IMR-90 (cell line): ENCODE results near the gene AP5B1. TPM values are rescaled to one million over a fixed set of nuclear protein-coding genes. Genes with fewer than 3 reads are reported as not detected.

Experiments
- ATAC-seq: fragments of 200-7000 bp; cut with Tn5 transposase; 2 replicates; pipeline ENCODE4 v1.9.1; 2020; ENCODE audit warnings: low read depth, mild to moderate bottlenecking, moderate library complexity
- BruUV-seq: library from RNA; stranded (reverse); fragments of 400-500 nt; replicated peaks from 2 replicates; lab custom pipeline; 2021; lab: Mats Ljungman, UMichigan
- CTCF ChIA-PET: fragments of 300-600 bp; formaldehyde crosslinking; extraction: SDS; loops from one replicate; lab custom pipeline; 2021; ENCODE audit warnings: antibody characterized with exemption; lab: Yijun Ruan, JAX
- POLR2A ChIA-PET: fragments of 300-600 bp; sonication (Branson Sonifier 250); formaldehyde crosslinking; loops from one replicate; lab custom pipeline; 2022; ENCODE audit warnings: antibody characterized with exemption; ENCODE audit not compliant: unreplicated experiment; lab: Charles Lee
- DNase-seq: peaks from one replicate; pipeline ENCODE4 v3.0.0; 2013
- H2AFZ ChIP-seq: replicated peaks from 2 replicates; pipeline ENCODE3; 2013; ENCODE audit warnings: low read length, mild to moderate bottlenecking; ENCODE audit not compliant: poor library complexity
- H2AK5ac ChIP-seq: 2 replicates; pipeline ENCODE4 v1.6.1; 2013; ENCODE audit warnings: low read depth, low read length, inconsistent platforms
- H2AK9ac ChIP-seq: replicated peaks from 2 replicates; pipeline ENCODE3; 2013; ENCODE audit warnings: mild to moderate bottlenecking, low read depth, low read length, moderate library complexity; ENCODE audit not compliant: poor library complexity
- H2BK120ac ChIP-seq: 2 replicates; pipeline ENCODE4 v1.6.1; 2013; ENCODE audit warnings: low read depth, low read length, inconsistent platforms
- H2BK15ac ChIP-seq: 3 replicates; pipeline ENCODE4 v1.6.1; 2013; ENCODE audit warnings: low read depth, low read length, inconsistent platforms
- H2BK20ac ChIP-seq: 2 replicates; pipeline ENCODE4 v1.6.1; 2013; ENCODE audit warnings: low read depth, mild to moderate bottlenecking, inconsistent platforms, low read length, moderate library complexity
- H2BK5ac ChIP-seq: 2 replicates; pipeline ENCODE4 v1.6.1; 2013; ENCODE audit warnings: mild to moderate bottlenecking, low read depth, low read length, inconsistent platforms; ENCODE audit not compliant: poor library complexity, severe bottlenecking
- H3K14ac ChIP-seq: replicated peaks from 2 replicates; pipeline ENCODE4 v1.6.1; 2013; ENCODE audit warnings: low read depth, low read length, inconsistent platforms
- H3K18ac ChIP-seq: 2 replicates; pipeline ENCODE4 v1.6.1; 2013; ENCODE audit warnings: low read depth, low read length, control low read depth
- H3K23ac ChIP-seq: 2 replicates; pipeline ENCODE4 v1.6.1; 2013; ENCODE audit warnings: low read depth, low read length, inconsistent platforms
- H3K27ac ChIP-seq: 2 replicates; pipeline ENCODE4 v1.5.1; 2013; ENCODE audit warnings: mild to moderate bottlenecking, control low read depth, low read length; ENCODE audit not compliant: insufficient read depth
- H3K27me3 ChIP-seq: 2 replicates; pipeline ENCODE4 v1.6.1; 2013; ENCODE audit warnings: low read length; ENCODE audit not compliant: control insufficient read depth, insufficient read depth
- H3K36me3 ChIP-seq: 2 replicates; pipeline ENCODE4 v1.6.1; 2013; ENCODE audit warnings: low read length, mixed read lengths; ENCODE audit not compliant: control insufficient read depth, insufficient read depth
- H3K4ac ChIP-seq: 2 replicates; pipeline ENCODE4 v1.6.1; 2013; ENCODE audit warnings: low read depth, low read length, inconsistent platforms
- H3K4me1 ChIP-seq: 2 replicates; pipeline ENCODE4 v1.6.1; 2013; ENCODE audit warnings: low read length, mixed read lengths; ENCODE audit not compliant: control insufficient read depth, insufficient read depth
- H3K4me2 ChIP-seq: 2 replicates; pipeline ENCODE4 v1.6.1; 2013; ENCODE audit warnings: low read depth, mild to moderate bottlenecking, control low read depth, low read length, moderate library complexity
- H3K4me3 ChIP-seq: 2 replicates; pipeline ENCODE4 v1.5.1; 2013; ENCODE audit warnings: low read depth, mild to moderate bottlenecking, control low read depth, low read length, moderate library complexity; ENCODE audit not compliant: insufficient read depth
- H3K56ac ChIP-seq: 2 replicates; pipeline ENCODE4 v1.6.1; 2013; ENCODE audit warnings: low read length, inconsistent platforms; ENCODE audit not compliant: insufficient read depth; ENCODE audit errors: extremely low read depth
- H3K79me1 ChIP-seq, 2 experiments: 2 replicates each; pipeline ENCODE4 v1.6.1; 2013; ENCODE audit warnings: low read length in 2 of 2, inconsistent platforms in 1 of 2, low read depth in 1 of 2
- H3K9ac ChIP-seq: 2 replicates; pipeline ENCODE4 v1.6.1; 2013; ENCODE audit warnings: low read depth, low read length, control low read depth
- H3K9me1 ChIP-seq: 2 replicates; pipeline ENCODE4 v1.6.1; 2013; ENCODE audit warnings: low read length, inconsistent platforms; ENCODE audit not compliant: insufficient read depth
- H3K9me3 ChIP-seq: 2 replicates; pipeline ENCODE4 v1.6.1; 2013; ENCODE audit warnings: low read length; ENCODE audit not compliant: control insufficient read depth, insufficient read depth
- H4K20me1 ChIP-seq: 2 replicates; pipeline ENCODE4 v1.6.1; 2013; ENCODE audit warnings: low read length, inconsistent platforms; ENCODE audit not compliant: insufficient read depth
- H4K5ac ChIP-seq: 2 replicates; pipeline ENCODE4 v1.6.1; 2013; ENCODE audit warnings: mild to moderate bottlenecking, low read depth, low read length, control low read depth
- H4K8ac ChIP-seq, 2 experiments: 2 replicates each; pipeline ENCODE4 v1.6.1; 2013; ENCODE audit warnings: low read depth in 2 of 2, low read length in 2 of 2, control low read depth in 1 of 2, inconsistent platforms in 1 of 2
- H4K91ac ChIP-seq: 2 replicates; pipeline ENCODE4 v1.6.1; 2013; ENCODE audit warnings: low read depth, low read length, inconsistent platforms; ENCODE audit not compliant: insufficient read depth
- BHLHE40 ChIP-seq: fragments of 150-350 bp; IDR thresholded peaks from 2 replicates; pipeline ENCODE4 v1.6.1; 2016; ENCODE audit warnings: mild to moderate bottlenecking, low read depth, low read length
- CEBPB ChIP-seq: IDR thresholded peaks from 2 replicates; pipeline ENCODE4 v1.6.1; 2012; ENCODE audit warnings: low read depth, low read length, improper control_type of control experiment
- CHD1 ChIP-seq: IDR thresholded peaks from 2 replicates; pipeline ENCODE4 v1.6.1; 2012; ENCODE audit warnings: low read depth, low read length, improper control_type of control experiment
- CTCF ChIP-seq: conservative IDR thresholded peaks from 2 replicates; pipeline ENCODE4 v1.5.1; 2012; ENCODE audit warnings: mild to moderate bottlenecking, low read depth, low read length, improper control_type of control experiment
- ELK1 ChIP-seq: fragments of 150-350 bp; IDR thresholded peaks from 2 replicates; pipeline ENCODE4 v1.6.1; 2016; ENCODE audit warnings: low read depth, mild to moderate bottlenecking, low read length, moderate library complexity, borderline replicate concordance
- MAFK ChIP-seq: IDR thresholded peaks from 2 replicates; pipeline ENCODE4 v1.6.1; 2012; ENCODE audit warnings: low read depth, low read length, improper control_type of control experiment
- MXI1 ChIP-seq: IDR thresholded peaks from 2 replicates; pipeline ENCODE4 v1.6.1; 2012; ENCODE audit warnings: low read depth, mild to moderate bottlenecking, low read length, moderate library complexity, borderline replicate concordance
- POLR2A ChIP-seq: IDR thresholded peaks from 2 replicates; pipeline ENCODE4 v1.6.1; 2012; ENCODE audit warnings: mild to moderate bottlenecking, low read depth, low read length
- RAD21 ChIP-seq: IDR thresholded peaks from 2 replicates; pipeline ENCODE4 v1.6.1; 2012; ENCODE audit warnings: low read length, improper control_type of control experiment
- RCOR1 ChIP-seq: IDR thresholded peaks from 2 replicates; pipeline ENCODE4 v1.6.1; 2012; ENCODE audit warnings: mild to moderate bottlenecking, low read length, improper control_type of control experiment; ENCODE audit not compliant: insufficient replicate concordance
- SMC3 ChIP-seq: fragments of 150-350 bp; IDR thresholded peaks from 2 replicates; pipeline ENCODE4 v1.6.1; 2016; ENCODE audit warnings: low read depth, mild to moderate bottlenecking, antibody characterized with exemption, low read length, moderate library complexity
- WGBS, 2 experiments: methylation state at CpG; one replicate each; pipeline versions ENCODE4 v1.1.5 to v1.1.7; 2013; ENCODE audit warnings: missing lambda C conversion rate in 2 of 2; ENCODE audit not compliant: insufficient read length in 1 of 2; ENCODE audit errors: extremely low coverage in 2 of 2; 5-methylcytosine and 5-hydroxymethylcytosine counted together
- dilution Hi-C: fragments of 300-500 bp; cut with HindIII; formaldehyde crosslinking; loops from one replicate; pipeline ENCODE4 v1.14.3; 2018; ENCODE audit warnings: low sequenced_read_pairs; ENCODE audit not compliant: unreplicated experiment
- in situ Hi-C: fragments of 300-500 bp; cut with MboI; formaldehyde crosslinking; loops from 3 replicates; pipeline ENCODE4 v1.14.3; 2019; ENCODE audit warnings: low sequenced_read_pairs, inconsistent platforms, mixed read lengths
- intact Hi-C: fragments of 100-400 bp; cut with micrococcal nuclease; formaldehyde crosslinking; loops from 2 replicates; pipeline ENCODE4 v1.10.0; 2022
- polyA plus RNA-seq, 3 experiments: library from polyadenylated mRNA; depleted of rRNA; stranded (reverse); fragments of >200 nt; gene quantifications; 2 replicates each; pipeline ENCODE4 v1.2.3, GENCODE V29; 2012; ENCODE audit warnings: low replicate concordance in 1 of 3
- total RNA-seq: library from RNA; depleted of rRNA; stranded (reverse); fragments of >200 nt; gene quantifications from 2 replicates; pipeline ENCODE4 v1.2.3, GENCODE V29; 2012

The AP5B1 gene
- total and polyA plus RNA-seq, 2 of the 4 experiments (the other 2 are of a cell fraction) = 2.5 to 5.0 TPM

- Histone ChIP-seq H3K4me3 (no peak overlapping the region), H3K9ac (no peak overlapping the region), H3K27me3 (no peaks in the 10 kb centered on the region), H3K9me1 (no peaks in the 10 kb centered on the region), H3K79me1 (no peaks in the 10 kb centered on the region), H3K14ac (no peak overlapping the region), H3K9me3 (no peaks in the 10 kb centered on the region), H3K56ac (no peak overlapping the region), H3K4ac (no peak overlapping the region), H4K5ac (no peak overlapping the region), H4K20me1 (no peaks in the 10 kb centered on the region), H2BK120ac (no peak overlapping the region), H3K4me2 (no peak overlapping the region), H4K91ac (no peak overlapping the region), H2BK15ac (no peak overlapping the region), H3K4me1 (no peaks in the 10 kb centered on the region), H2AFZ (no peak overlapping the region), H3K18ac (no peak overlapping the region), H2AK5ac (no peak overlapping the region), H2BK20ac (no peak overlapping the region), H3K23ac (no peak overlapping the region), H2BK5ac (no peak overlapping the region), H3K27ac (no peak overlapping the region), H3K36me3 (no peaks in the 10 kb centered on the region), H2AK9ac (no peak overlapping the region), H4K8ac (no peak overlapping the region)
- no TSS peak for BruUV-seq
- dilution Hi-C loops = no loop called here
- ChIA-PET CTCF (no interaction called here), POLR2A (no interaction called here)
- ATAC-seq = no peak
- intact Hi-C loops = loop anchor here (10.0 kb wide), 1 partner anchor 70 kb away; no protein-coding TSS in a partner anchor
- no CpG with 5 or more reads among the region's 5 CpGs for WGBS, 2 experiments
- no peak for TF ChIP-seq ELK1
- no peak for TF ChIP-seq CTCF
- TF ChIP-seq RCOR1 = no peak
- no peak for TF ChIP-seq BHLHE40
- TF ChIP-seq CEBPB = no peak
- TF ChIP-seq MXI1 = no peak
- TF ChIP-seq SMC3 = no peak
- TF ChIP-seq MAFK = no peak
- no peak for TF ChIP-seq POLR2A
- no peak for TF ChIP-seq RAD21
- TF ChIP-seq CHD1 = no peak
- in situ Hi-C loops = no loop called here
- no peak for DNase-seq
Measured at GRCh38 chr11:65764434-65764833, 16.3 kb downstream of the AP5B1 start.
